GM12878 (cell line): ENCODE measurements around the gene NHSL1. TPM values are rescaled to one million over a fixed set of nuclear protein-coding genes. Genes with fewer than 3 reads are reported as not detected.

Source experiments
- ATAC-seq: fragments of 200-7000 bp; cut with Tn5 transposase; 3 replicates; pipeline ENCODE4 v1.9.1; 2020; ENCODE audit warnings: mild to moderate bottlenecking, moderate library complexity
- BruUV-seq: library from RNA; stranded (reverse); fragments of 400-500 nt; replicated peaks from 2 replicates; lab custom pipeline; 2021; lab: Mats Ljungman, UMichigan
- CTCF ChIA-PET: fragments of 300-600 bp; sonication (Branson Sonifier 250); formaldehyde crosslinking; extraction: SDS; loops from one replicate; lab custom pipeline; 2021; ENCODE audit warnings: inconsistent platforms; lab: Yijun Ruan, JAX
- POLR2A ChIA-PET: fragments of 350-600 bp; formaldehyde crosslinking; extraction: SDS; loops from one replicate; lab custom pipeline; 2021; ENCODE audit warnings: inconsistent platforms; lab: Charles Lee
- RAD21 ChIA-PET: fragments of 300-600 bp; sonication (Branson Sonifier 250); formaldehyde crosslinking; loops from one replicate; lab custom pipeline; 2023; ENCODE audit warnings: antibody characterized with exemption; ENCODE audit not compliant: unreplicated experiment; lab: Charles Lee
- SMC1A ChIA-PET: fragments of 300-600 bp; sonication (Branson Sonifier 250); formaldehyde crosslinking; loops from one replicate; lab custom pipeline; 2023; ENCODE audit not compliant: unreplicated experiment, uncharacterized antibody; lab: Charles Lee
- DNase-seq: peaks from one replicate; pipeline ENCODE4 v3.0.0-alpha.2; 2011; ENCODE audit warnings: low read depth, low spot score
- FAIRE-seq: peaks from 3 replicates; lab custom pipeline; 2011; peaks lifted over from hg19 to GRCh38; lab: Jason Lieb, UNC
- H2AFZ ChIP-seq: 2 replicates; pipeline ENCODE4 v1.6.0; 2011; ENCODE audit warnings: low read depth, low read length, control low read depth; ENCODE audit not compliant: control insufficient read depth
- H3K27ac ChIP-seq: 2 replicates; pipeline ENCODE4 v1.5.1; 2011; ENCODE audit warnings: control low read depth; ENCODE audit not compliant: control insufficient read depth, insufficient read depth
- H3K27me3 ChIP-seq, 2 experiments: replicated peaks in 1 of 2; 2 replicates each; pipeline versions ENCODE4 v1.6.0 to v1.6.1; 2011; ENCODE audit warnings: low read length in 1 of 2; ENCODE audit not compliant: control insufficient read depth in 2 of 2, insufficient read depth in 2 of 2
- H3K36me3 ChIP-seq, 2 experiments: 2 replicates each; pipeline ENCODE4 v1.5.1; 2011; ENCODE audit warnings: low read length in 1 of 2; ENCODE audit not compliant: control insufficient read depth in 2 of 2, insufficient read depth in 2 of 2
- H3K4me1 ChIP-seq: 2 replicates; pipeline ENCODE4 v1.6.1; 2011; ENCODE audit warnings: mild to moderate bottlenecking, low read length, moderate library complexity, mixed read lengths; ENCODE audit not compliant: control insufficient read depth, insufficient read depth
- H3K4me2 ChIP-seq: 2 replicates; pipeline ENCODE4 v1.6.0; 2011; ENCODE audit warnings: control low read depth; ENCODE audit not compliant: control insufficient read depth, insufficient read depth
- H3K4me3 ChIP-seq: fragments of 200-600 bp; sonication (generic); 2 replicates; pipeline ENCODE4 v1.5.1; 2016
- H3K79me2 ChIP-seq: 2 replicates; pipeline ENCODE4 v1.6.0; 2011; ENCODE audit warnings: low read length; ENCODE audit not compliant: control insufficient read depth, insufficient read depth
- H3K9ac ChIP-seq: 2 replicates; pipeline ENCODE4 v1.8.0; 2011; ENCODE audit warnings: low read length, control low read depth, mixed read lengths; ENCODE audit not compliant: control insufficient read depth, insufficient read depth
- H3K9me3 ChIP-seq: replicated peaks from 3 replicates; pipeline ENCODE4 v1.5.1; 2011; ENCODE audit warnings: mild to moderate bottlenecking, low read length; ENCODE audit not compliant: control insufficient read depth, insufficient read depth
- H4K20me1 ChIP-seq: 2 replicates; pipeline ENCODE4 v1.6.0; 2011; ENCODE audit not compliant: control insufficient read depth, insufficient read depth
- ATF7 ChIP-seq: fragments of 450-650 bp; IDR thresholded peaks from 2 replicates; pipeline ENCODE4 v1.6.1; 2016; ENCODE audit warnings: low read depth, mild to moderate bottlenecking
- CEBPB ChIP-seq, 2 experiments: fragments of 150-350 bp in 1 of 2; IDR thresholded peaks; 2 replicates each; pipeline ENCODE4 v1.6.1; 2012 to 2014; ENCODE audit warnings: low read depth in 2 of 2, low read length in 2 of 2, borderline replicate concordance in 1 of 2, inconsistent platforms in 1 of 2
- CREB1 ChIP-seq: IDR thresholded peaks from 2 replicates; pipeline ENCODE4 v1.6.1; 2012; ENCODE audit warnings: low read depth, mild to moderate bottlenecking, inconsistent platforms
- FOXK2 ChIP-seq: fragments of 450-650 bp; IDR thresholded peaks from 2 replicates; pipeline ENCODE4 v1.6.1; 2017; ENCODE audit warnings: mild to moderate bottlenecking, moderate library complexity
- HCFC1 ChIP-seq: fragments of 150-350 bp; IDR thresholded peaks from 2 replicates; pipeline ENCODE4 v1.6.1; 2014; ENCODE audit warnings: low read length
- IKZF2 ChIP-seq, 2 experiments: fragments of 450-650 bp; IDR thresholded peaks; 2 replicates each; pipeline ENCODE4 v1.6.1; 2017; ENCODE audit warnings: mild to moderate bottlenecking in 2 of 2, moderate library complexity in 2 of 2
- NFYB ChIP-seq: IDR thresholded peaks from 2 replicates; pipeline ENCODE4 v1.6.1; 2011; ENCODE audit warnings: low read depth, mild to moderate bottlenecking, low read length, improper control_type of control experiment, moderate library complexity; ENCODE audit not compliant: insufficient read depth
- YBX1 ChIP-seq: fragments of 450-650 bp; IDR thresholded peaks from 2 replicates; pipeline ENCODE4 v1.6.1; 2016; ENCODE audit warnings: antibody characterized with exemption
- WGBS: methylation state at CpG from one replicate; pipeline ENCODE4 v1.1.6; 2016; ENCODE audit warnings: low lambda C conversion rate; ENCODE audit not compliant: insufficient replicate concordance, insufficient coverage; ENCODE audit errors: missing lambda C conversion rate; 5-methylcytosine and 5-hydroxymethylcytosine counted together
- in situ Hi-C: fragments of 300-500 bp; cut with MboI; formaldehyde crosslinking; loops from 9 replicates; pipeline ENCODE4 v1.14.3; 2018; ENCODE audit warnings: mixed read lengths
- intact Hi-C: fragments of 100-400 bp; cut with micrococcal nuclease; formaldehyde crosslinking; loops from one replicate; pipeline ENCODE4 v1.14.2; 2022; ENCODE audit not compliant: unreplicated experiment
- polyA plus RNA-seq, 11 experiments: library from polyadenylated mRNA; depleted of rRNA in 4 of 11; unstranded in 6 of 11; stranded (reverse) in 5 of 11; fragments of >200 nt; fragmentation: Nextera tagmentation in 4 of 11; fragmentation: Illumina TruSeq in 1 of 11; extraction: Ambion mirVana in 4 of 11; extraction: Trizol in 1 of 11; gene quantifications; 1 replicate in 1 of 11; 2 replicates in 10 of 11; pipeline versions ENCODE4 v1.2.1 to v1.2.3, GENCODE V29; 2011 to 2016; ENCODE audit warnings: inconsistent platforms in 2 of 11, missing spikeins in 2 of 11, low read depth in 1 of 11
- total RNA-seq, 4 experiments: library from RNA; depleted of rRNA in 3 of 4; stranded (reverse); fragments of >200 nt in 3 of 4; fragmentation: Illumina TruSeq in 1 of 4; extraction: Trizol in 1 of 4; gene quantifications; 2 replicates each; pipeline versions ENCODE4 v1.2.1 to v1.2.3, GENCODE V29; 2013 to 2021
- TF ChIP-seq, protein P1 (sequence below): fragments of 450-650 bp; IDR thresholded peaks from 2 replicates; pipeline ENCODE4 v1.6.1; 2018; ENCODE audit warnings: mild to moderate bottlenecking, low read depth, moderate library complexity; ENCODE audit not compliant: partially characterized antibody
- TF ChIP-seq, protein P2 (sequence below): fragments of 450-650 bp; IDR thresholded peaks from 2 replicates; pipeline ENCODE4 v1.6.1; 2017; ENCODE audit warnings: antibody characterized with exemption, mild to moderate bottlenecking, moderate library complexity
- TF ChIP-seq, protein P3 (sequence below): fragments of 450-650 bp; IDR thresholded peaks from 2 replicates; pipeline ENCODE4 v1.6.1; 2016; ENCODE audit warnings: mild to moderate bottlenecking
- TF ChIP-seq, protein P4 (sequence below): fragments of 450-650 bp; IDR thresholded peaks from 2 replicates; pipeline ENCODE4 v1.6.1; 2014; ENCODE audit warnings: mild to moderate bottlenecking
- TF ChIP-seq, protein P5 (sequence below): fragments of 450-650 bp; IDR thresholded peaks from 2 replicates; pipeline ENCODE4 v1.6.1; 2016; ENCODE audit warnings: mild to moderate bottlenecking

The NHSL1 gene
- total and polyA plus RNA-seq, 10 of the 15 experiments (the other 5 are each of a cell fraction or from before 2014, with no cell fraction given), result 0.26 to 14.1 (median 0.90) TPM

DNA sequence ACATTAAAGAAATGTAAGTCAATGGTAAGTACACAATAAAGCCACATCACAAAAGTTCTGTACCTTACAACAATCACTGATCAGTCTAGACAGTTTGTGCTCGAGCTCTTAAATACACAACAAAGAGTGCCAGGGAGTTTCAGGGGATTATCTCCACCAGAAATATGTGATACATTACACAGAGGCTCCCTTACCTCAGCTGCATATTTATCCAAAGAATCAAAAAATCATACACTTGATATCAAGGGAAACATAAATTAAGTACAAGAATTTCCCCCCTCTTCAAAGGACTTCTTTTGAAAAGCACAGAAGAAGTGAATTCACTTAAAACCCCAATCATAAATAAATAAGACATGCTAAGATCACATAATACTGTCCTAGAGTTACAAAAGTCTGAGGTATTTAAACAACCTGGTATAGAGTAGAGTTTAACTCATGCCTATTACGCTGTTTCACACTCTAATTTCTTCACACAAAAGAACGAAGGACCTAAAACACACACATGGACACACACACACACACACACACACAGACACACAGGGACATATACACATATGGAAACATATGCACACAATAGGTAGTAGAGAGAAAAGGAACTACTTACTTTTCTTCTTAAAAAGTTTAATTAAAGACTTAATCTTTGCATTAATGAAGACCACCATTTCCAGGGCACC, 528 bp downstream of the NHSL1 start:
- intact Hi-C loops (loop anchor here (2.0 kb wide), 1 partner anchor 42 kb away; no protein-coding TSS in a partner anchor), in situ Hi-C loops (no loop called here)
- H3K4me1 ChIP-seq, result no peaks in the 10 kb centered on the region
- no peaks in the 10 kb centered on the region for H3K36me3 ChIP-seq
- SMC1A ChIA-PET, result interaction anchor here (0.6 to 11.5 kb wide), 22 partner anchors 8 to 475 kb away, joined by 3 to 139 read pairs (median 7); no protein-coding TSS in a partner anchor
- ATAC-seq (peak; percentile 28), DNase-seq (no peak), FAIRE-seq (no peak)
- no peaks in the 10 kb centered on the region for H3K79me2 ChIP-seq
- no peak overlapping the region; the same call in 1 of the 2 replicates for H2AFZ ChIP-seq
- no peak overlapping the region for H3K9ac ChIP-seq
- H4K20me1 ChIP-seq, result no peaks in the 10 kb centered on the region
- BruUV-seq, result TSS peak; percentile 82
- H3K27me3 ChIP-seq, result peaks cover 0 to 10% of the 10 kb centered on the region in 2 experiments; a peak in 2 of 4 replicates
- H3K4me2 ChIP-seq, result peak overlapping the region; percentile 21
- RAD21 ChIA-PET, result interaction anchor here (0.7 to 17.2 kb wide), 17 partner anchors 8 to 227 kb away, joined by 3 to 202 read pairs (median 5); no protein-coding TSS in a partner anchor
- H3K4me3 ChIP-seq, result no peak overlapping the region
- no peak overlapping the region for H3K27ac ChIP-seq
- POLR2A ChIA-PET, result interaction anchor here (0.6 to 2.9 kb wide), 11 partner anchors 11 to 51 kb away, joined by 3 to 28 read pairs (median 3); no protein-coding TSS in a partner anchor
- no peaks in the 10 kb centered on the region for H3K9me3 ChIP-seq
- WGBS, result 16% methylated on average over 3 of the region's 3 CpGs
- CTCF ChIA-PET, result interaction anchor here (0.7 to 6.0 kb wide), 14 partner anchors 11 to 266 kb away, joined by 3 to 57 read pairs (median 6); no protein-coding TSS in a partner anchor
- no peak for TF ChIP-seq HCFC1
- TF ChIP-seq CEBPB (IDR thresholded peaks at IDR 0.05; ENCODE audit: borderline replicate concordance in 1 of 2, low read depth in 2 of 2, low read length in 2 of 2), result no peak
- TF ChIP-seq FOXK2, result no peak
- TF ChIP-seq, protein P1, sequence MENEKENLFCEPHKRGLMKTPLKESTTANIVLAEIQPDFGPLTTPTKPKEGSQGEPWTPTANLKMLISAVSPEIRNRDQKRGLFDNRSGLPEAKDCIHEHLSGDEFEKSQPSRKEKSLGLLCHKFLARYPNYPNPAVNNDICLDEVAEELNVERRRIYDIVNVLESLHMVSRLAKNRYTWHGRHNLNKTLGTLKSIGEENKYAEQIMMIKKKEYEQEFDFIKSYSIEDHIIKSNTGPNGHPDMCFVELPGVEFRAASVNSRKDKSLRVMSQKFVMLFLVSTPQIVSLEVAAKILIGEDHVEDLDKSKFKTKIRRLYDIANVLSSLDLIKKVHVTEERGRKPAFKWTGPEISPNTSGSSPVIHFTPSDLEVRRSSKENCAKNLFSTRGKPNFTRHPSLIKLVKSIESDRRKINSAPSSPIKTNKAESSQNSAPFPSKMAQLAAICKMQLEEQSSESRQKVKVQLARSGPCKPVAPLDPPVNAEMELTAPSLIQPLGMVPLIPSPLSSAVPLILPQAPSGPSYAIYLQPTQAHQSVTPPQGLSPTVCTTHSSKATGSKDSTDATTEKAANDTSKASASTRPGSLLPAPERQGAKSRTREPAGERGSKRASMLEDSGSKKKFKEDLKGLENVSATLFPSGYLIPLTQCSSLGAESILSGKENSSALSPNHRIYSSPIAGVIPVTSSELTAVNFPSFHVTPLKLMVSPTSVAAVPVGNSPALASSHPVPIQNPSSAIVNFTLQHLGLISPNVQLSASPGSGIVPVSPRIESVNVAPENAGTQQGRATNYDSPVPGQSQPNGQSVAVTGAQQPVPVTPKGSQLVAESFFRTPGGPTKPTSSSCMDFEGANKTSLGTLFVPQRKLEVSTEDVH, result peak; percentile 27
- TF ChIP-seq NFYB, result no peak
- TF ChIP-seq, protein P2, sequence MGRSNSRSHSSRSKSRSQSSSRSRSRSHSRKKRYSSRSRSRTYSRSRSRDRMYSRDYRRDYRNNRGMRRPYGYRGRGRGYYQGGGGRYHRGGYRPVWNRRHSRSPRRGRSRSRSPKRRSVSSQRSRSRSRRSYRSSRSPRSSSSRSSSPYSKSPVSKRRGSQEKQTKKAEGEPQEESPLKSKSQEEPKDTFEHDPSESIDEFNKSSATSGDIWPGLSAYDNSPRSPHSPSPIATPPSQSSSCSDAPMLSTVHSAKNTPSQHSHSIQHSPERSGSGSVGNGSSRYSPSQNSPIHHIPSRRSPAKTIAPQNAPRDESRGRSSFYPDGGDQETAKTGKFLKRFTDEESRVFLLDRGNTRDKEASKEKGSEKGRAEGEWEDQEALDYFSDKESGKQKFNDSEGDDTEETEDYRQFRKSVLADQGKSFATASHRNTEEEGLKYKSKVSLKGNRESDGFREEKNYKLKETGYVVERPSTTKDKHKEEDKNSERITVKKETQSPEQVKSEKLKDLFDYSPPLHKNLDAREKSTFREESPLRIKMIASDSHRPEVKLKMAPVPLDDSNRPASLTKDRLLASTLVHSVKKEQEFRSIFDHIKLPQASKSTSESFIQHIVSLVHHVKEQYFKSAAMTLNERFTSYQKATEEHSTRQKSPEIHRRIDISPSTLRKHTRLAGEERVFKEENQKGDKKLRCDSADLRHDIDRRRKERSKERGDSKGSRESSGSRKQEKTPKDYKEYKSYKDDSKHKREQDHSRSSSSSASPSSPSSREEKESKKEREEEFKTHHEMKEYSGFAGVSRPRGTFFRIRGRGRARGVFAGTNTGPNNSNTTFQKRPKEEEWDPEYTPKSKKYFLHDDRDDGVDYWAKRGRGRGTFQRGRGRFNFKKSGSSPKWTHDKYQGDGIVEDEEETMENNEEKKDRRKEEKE, result no peak
- no peak for TF ChIP-seq IKZF2 (IDR thresholded peaks at IDR 0.05)
- TF ChIP-seq, protein P3, sequence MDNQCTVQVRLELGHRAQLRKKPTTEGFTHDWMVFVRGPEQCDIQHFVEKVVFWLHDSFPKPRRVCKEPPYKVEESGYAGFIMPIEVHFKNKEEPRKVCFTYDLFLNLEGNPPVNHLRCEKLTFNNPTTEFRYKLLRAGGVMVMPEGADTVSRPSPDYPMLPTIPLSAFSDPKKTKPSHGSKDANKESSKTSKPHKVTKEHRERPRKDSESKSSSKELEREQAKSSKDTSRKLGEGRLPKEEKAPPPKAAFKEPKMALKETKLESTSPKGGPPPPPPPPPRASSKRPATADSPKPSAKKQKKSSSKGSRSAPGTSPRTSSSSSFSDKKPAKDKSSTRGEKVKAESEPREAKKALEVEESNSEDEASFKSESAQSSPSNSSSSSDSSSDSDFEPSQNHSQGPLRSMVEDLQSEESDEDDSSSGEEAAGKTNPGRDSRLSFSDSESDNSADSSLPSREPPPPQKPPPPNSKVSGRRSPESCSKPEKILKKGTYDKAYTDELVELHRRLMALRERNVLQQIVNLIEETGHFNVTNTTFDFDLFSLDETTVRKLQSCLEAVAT, result peak; percentile 61; the same call in 1 of the 2 replicates
- no peak for TF ChIP-seq CREB1
- TF ChIP-seq, protein P4, sequence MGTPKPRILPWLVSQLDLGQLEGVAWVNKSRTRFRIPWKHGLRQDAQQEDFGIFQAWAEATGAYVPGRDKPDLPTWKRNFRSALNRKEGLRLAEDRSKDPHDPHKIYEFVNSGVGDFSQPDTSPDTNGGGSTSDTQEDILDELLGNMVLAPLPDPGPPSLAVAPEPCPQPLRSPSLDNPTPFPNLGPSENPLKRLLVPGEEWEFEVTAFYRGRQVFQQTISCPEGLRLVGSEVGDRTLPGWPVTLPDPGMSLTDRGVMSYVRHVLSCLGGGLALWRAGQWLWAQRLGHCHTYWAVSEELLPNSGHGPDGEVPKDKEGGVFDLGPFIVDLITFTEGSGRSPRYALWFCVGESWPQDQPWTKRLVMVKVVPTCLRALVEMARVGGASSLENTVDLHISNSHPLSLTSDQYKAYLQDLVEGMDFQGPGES, result no peak
- TF ChIP-seq YBX1, result 0 out of 2 replicates have a peak, but pooled peaks have one; percentile 16
- TF ChIP-seq, protein P5, sequence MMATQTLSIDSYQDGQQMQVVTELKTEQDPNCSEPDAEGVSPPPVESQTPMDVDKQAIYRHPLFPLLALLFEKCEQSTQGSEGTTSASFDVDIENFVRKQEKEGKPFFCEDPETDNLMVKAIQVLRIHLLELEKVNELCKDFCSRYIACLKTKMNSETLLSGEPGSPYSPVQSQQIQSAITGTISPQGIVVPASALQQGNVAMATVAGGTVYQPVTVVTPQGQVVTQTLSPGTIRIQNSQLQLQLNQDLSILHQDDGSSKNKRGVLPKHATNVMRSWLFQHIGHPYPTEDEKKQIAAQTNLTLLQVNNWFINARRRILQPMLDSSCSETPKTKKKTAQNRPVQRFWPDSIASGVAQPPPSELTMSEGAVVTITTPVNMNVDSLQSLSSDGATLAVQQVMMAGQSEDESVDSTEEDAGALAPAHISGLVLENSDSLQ, result no peak
- TF ChIP-seq ATF7, result peak; percentile 9; the same call in 1 of the 2 replicates
